HCT116 (cell line): ENCODE results near the gene DLG2.

Experiments
- ATF3 ChIP-seq: IDR thresholded peaks from 2 replicates; pipeline ENCODE4 v1.6.1; 2012
- CEBPB ChIP-seq: IDR thresholded peaks from 2 replicates; pipeline ENCODE4 v1.6.1; 2012; ENCODE audit warnings: low read depth
- CTCF ChIP-seq, 3 experiments: fragments of 200-600 bp in 1 of 3; sonication (generic) in 1 of 3; IDR thresholded peaks in 2 of 3; conservative IDR thresholded peaks in 1 of 3; 2 replicates each; pipeline ENCODE4 v1.5.1; 2012 to 2017; ENCODE audit warnings: low read depth in 2 of 3, low read length in 2 of 3, antibody characterized with exemption in 1 of 3, borderline replicate concordance in 1 of 3, control low read depth in 1 of 3, mild to moderate bottlenecking in 1 of 3, mixed read lengths in 1 of 3, mixed run types in 1 of 3, moderate library complexity in 1 of 3; ENCODE audit not compliant: insufficient read depth in 1 of 3
- EGR1 ChIP-seq: IDR thresholded peaks from 2 replicates; pipeline ENCODE4 v1.6.1; 2012; ENCODE audit warnings: low read depth
- EZH2phosphoT487 ChIP-seq: fragments of 200-600 bp; IDR thresholded peaks from 2 replicates; pipeline ENCODE4 v1.6.1; 2018; ENCODE audit warnings: antibody characterized with exemption, borderline replicate concordance
- FOSL1 ChIP-seq: IDR thresholded peaks from 2 replicates; pipeline ENCODE4 v1.6.1; 2012; ENCODE audit warnings: low read depth
- MAX ChIP-seq: IDR thresholded peaks from 2 replicates; pipeline ENCODE4 v1.6.1; 2012
- POLR2A ChIP-seq: IDR thresholded peaks from 2 replicates; pipeline ENCODE4 v1.7.0; 2011; ENCODE audit warnings: borderline replicate concordance; ENCODE audit not compliant: insufficient read depth, insufficient read length; ENCODE audit errors: extremely low read depth
- POLR2AphosphoS5 ChIP-seq: IDR thresholded peaks from 2 replicates; pipeline ENCODE4 v1.6.1; 2011; ENCODE audit warnings: mild to moderate bottlenecking, low read depth, low read length, moderate library complexity
- REST ChIP-seq: IDR thresholded peaks from 2 replicates; pipeline ENCODE4 v1.6.1; 2012; ENCODE audit warnings: low read depth
- SP1 ChIP-seq: IDR thresholded peaks from 2 replicates; pipeline ENCODE4 v1.6.1; 2012; ENCODE audit warnings: low read depth
- TCF7L2 ChIP-seq: IDR thresholded peaks from 2 replicates; pipeline ENCODE4 v1.7.0; 2011; ENCODE audit warnings: borderline replicate concordance, inconsistent platforms; ENCODE audit not compliant: insufficient read depth, insufficient read length; ENCODE audit errors: extremely low read depth
- ZBTB33 ChIP-seq: IDR thresholded peaks from 2 replicates; pipeline ENCODE4 v1.6.1; 2011; ENCODE audit warnings: mild to moderate bottlenecking, low read length, moderate library complexity; ENCODE audit not compliant: insufficient replicate concordance; ENCODE audit errors: extremely low read depth

GRCh38 chr11:85028329-85029101, 598.6 kb downstream of the DLG2 start:
- no peak for TF ChIP-seq CTCF (IDR thresholded peaks at IDR 0.05 in 2 of 3, conservative IDR thresholded peaks at IDR 0.05 in 1 of 3; ENCODE audit: borderline replicate concordance in 1 of 3, insufficient read depth in 1 of 3, low read depth in 2 of 3, low read length in 2 of 3)
- no peak for TF ChIP-seq TCF7L2
- TF ChIP-seq POLR2A: no peak
- no peak for TF ChIP-seq POLR2AphosphoS5
- TF ChIP-seq SP1: no peak
- no peak for TF ChIP-seq EZH2phosphoT487
- TF ChIP-seq MAX: no peak
- TF ChIP-seq EGR1: no peak
- no peak for TF ChIP-seq REST
- no peak for TF ChIP-seq CEBPB
- no peak for TF ChIP-seq FOSL1
- no peak for TF ChIP-seq ZBTB33
- TF ChIP-seq ATF3: no peak
